ENCODE results near the gene TEX36.

GRCh38 chr10:125629758-125630376 lies 53.1 kb downstream of the TEX36 start:
- TF ChIP-seq, protein P1, sequence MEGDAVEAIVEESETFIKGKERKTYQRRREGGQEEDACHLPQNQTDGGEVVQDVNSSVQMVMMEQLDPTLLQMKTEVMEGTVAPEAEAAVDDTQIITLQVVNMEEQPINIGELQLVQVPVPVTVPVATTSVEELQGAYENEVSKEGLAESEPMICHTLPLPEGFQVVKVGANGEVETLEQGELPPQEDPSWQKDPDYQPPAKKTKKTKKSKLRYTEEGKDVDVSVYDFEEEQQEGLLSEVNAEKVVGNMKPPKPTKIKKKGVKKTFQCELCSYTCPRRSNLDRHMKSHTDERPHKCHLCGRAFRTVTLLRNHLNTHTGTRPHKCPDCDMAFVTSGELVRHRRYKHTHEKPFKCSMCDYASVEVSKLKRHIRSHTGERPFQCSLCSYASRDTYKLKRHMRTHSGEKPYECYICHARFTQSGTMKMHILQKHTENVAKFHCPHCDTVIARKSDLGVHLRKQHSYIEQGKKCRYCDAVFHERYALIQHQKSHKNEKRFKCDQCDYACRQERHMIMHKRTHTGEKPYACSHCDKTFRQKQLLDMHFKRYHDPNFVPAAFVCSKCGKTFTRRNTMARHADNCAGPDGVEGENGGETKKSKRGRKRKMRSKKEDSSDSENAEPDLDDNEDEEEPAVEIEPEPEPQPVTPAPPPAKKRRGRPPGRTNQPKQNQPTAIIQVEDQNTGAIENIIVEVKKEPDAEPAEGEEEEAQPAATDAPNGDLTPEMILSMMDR (IDR thresholded peaks at IDR 0.05): peak in 3 of 4 experiments; percentile 18 to 60 (median 39)
- no peak for TF ChIP-seq POLR2A (IDR thresholded peaks at IDR 0.05)
- no peak for TF ChIP-seq POLR2AphosphoS5 (IDR thresholded peaks at IDR 0.05)
